NCI-H1694 (cell line): Measurements from ENCODE around the gene CNTLN.
"Not testable (repeated sequence)": the region's sequence is repeated elsewhere in the genome, so short reads cannot be mapped to it uniquely, and the experiment has no call there.

ENCODE experiments used
- DNase-seq: peaks from one replicate; lab custom pipeline; 2025; lab: John Stamatoyannopoulos, UW

The CNTLN gene

GRCh38 chr9:17318821-17319320 is 184.0 kb downstream of the CNTLN start:
- no peak for DNase-seq

- DNase-seq, result no peak
These were observed 185.0 kb downstream of the CNTLN start for GRCh38 chr9:17319864-17320263.

GRCh38 chr9:17322882-17323864 is 188.3 kb downstream of the CNTLN start:
- peak; percentile 95 for DNase-seq

GRCh38 chr9:17328331-17328730 is 193.5 kb downstream of the CNTLN start:
- no peak for DNase-seq

- peak; percentile 7 for DNase-seq
These were observed 195.3 kb downstream of the CNTLN start for GRCh38 chr9:17330097-17330496.

GRCh38 chr9:17332115-17332514 is 197.3 kb downstream of the CNTLN start:
- no peak for DNase-seq

- no peak for DNase-seq
These were observed 204.3 kb downstream of the CNTLN start for GRCh38 chr9:17339156-17339555.

- DNase-seq, result no peak
These were observed 207.9 kb downstream of the CNTLN start for GRCh38 chr9:17342696-17343095.

- DNase-seq, result no peak
These were observed 215.0 kb downstream of the CNTLN start for GRCh38 chr9:17349831-17350230.

GRCh38 chr9:17354006-17354405 is 219.2 kb downstream of the CNTLN start:
- DNase-seq, result not testable (repeated sequence)

- no peak for DNase-seq
These were observed 226.5 kb downstream of the CNTLN start for GRCh38 chr9:17361378-17361777.

- DNase-seq, result no peak
These were observed 232.2 kb downstream of the CNTLN start for GRCh38 chr9:17367035-17367434.

- no peak for DNase-seq
These were observed 245.5 kb downstream of the CNTLN start for GRCh38 chr9:17380126-17380861.

GRCh38 chr9:17387565-17387964 is 252.7 kb downstream of the CNTLN start:
- no peak for DNase-seq

GRCh38 chr9:17389026-17389425 is 254.2 kb downstream of the CNTLN start:
- DNase-seq, result no peak

- no peak for DNase-seq
These were observed 260.2 kb downstream of the CNTLN start for GRCh38 chr9:17394881-17395510.

- DNase-seq, result not testable (repeated sequence)
These were observed 262.4 kb downstream of the CNTLN start for GRCh38 chr9:17397166-17397728.

- DNase-seq, result no peak
These were observed 263.5 kb downstream of the CNTLN start for GRCh38 chr9:17398350-17398749.

GRCh38 chr9:17401858-17402257 is 267.0 kb downstream of the CNTLN start:
- no peak for DNase-seq

GRCh38 chr9:17402309-17402708 is 267.5 kb downstream of the CNTLN start:
- DNase-seq, result peak; percentile 12

GRCh38 chr9:17403539-17403938 is 268.7 kb downstream of the CNTLN start:
- no peak for DNase-seq

- DNase-seq, result no peak
These were observed 280.1 kb downstream of the CNTLN start for GRCh38 chr9:17414986-17415385.
